ENCODE results near the gene DYNLL1.
A peak's percentile ranks its signal among the peaks of the same experiment; 100 is the strongest.
"Not testable (repeated sequence)": the region's sequence is repeated elsewhere in the genome, so short reads cannot be mapped to it uniquely, and the experiment has no call there.

The DYNLL1 gene

DNA sequence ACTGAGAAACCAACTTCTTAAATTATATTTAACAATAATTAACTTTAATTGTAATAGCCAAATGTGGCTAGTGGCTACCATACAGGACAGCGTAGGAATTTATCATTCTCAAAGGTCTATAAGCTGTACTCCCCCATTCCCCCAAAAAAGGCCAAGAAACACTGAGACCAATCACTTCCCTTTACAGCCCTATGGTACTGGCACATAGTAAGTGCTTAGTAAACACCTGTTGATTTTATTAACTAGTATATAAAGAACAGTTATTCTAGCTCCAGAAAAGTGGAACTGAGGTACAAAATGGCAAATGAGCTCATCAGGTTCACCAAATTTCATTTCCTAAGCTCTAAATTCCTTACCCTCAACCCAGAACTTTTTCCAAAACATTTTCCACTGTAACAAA is 20.3 kb upstream of the DYNLL1 start:
- no peak for DNase-seq

DNA sequence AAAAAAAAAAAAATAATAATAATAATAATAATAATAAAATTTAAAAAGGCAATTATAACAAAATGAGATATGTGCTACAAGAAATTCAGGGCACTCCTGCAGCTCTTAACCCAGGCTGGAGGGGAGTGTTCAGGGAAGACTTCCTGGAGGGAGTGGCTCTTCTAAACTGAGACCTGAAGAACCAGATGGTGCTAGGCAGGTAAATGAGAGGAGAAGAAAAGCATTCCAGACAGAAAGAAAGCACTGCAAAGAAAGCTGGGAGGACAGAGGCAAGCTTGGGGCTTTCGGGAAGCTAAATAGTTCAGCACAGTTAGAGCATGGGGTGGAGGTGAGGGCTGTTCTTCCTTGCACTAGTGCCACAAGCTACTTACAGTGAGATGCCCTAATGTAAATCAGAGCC is 16.5 kb upstream of the DYNLL1 start:
- no peak for DNase-seq

GRCh38 chr12:120480211-120480610 is 15.7 kb upstream of the DYNLL1 start:
- no peak for DNase-seq

GRCh38 chr12:120481022-120481767 is 14.7 kb upstream of the DYNLL1 start:
- no peak for DNase-seq

DNA sequence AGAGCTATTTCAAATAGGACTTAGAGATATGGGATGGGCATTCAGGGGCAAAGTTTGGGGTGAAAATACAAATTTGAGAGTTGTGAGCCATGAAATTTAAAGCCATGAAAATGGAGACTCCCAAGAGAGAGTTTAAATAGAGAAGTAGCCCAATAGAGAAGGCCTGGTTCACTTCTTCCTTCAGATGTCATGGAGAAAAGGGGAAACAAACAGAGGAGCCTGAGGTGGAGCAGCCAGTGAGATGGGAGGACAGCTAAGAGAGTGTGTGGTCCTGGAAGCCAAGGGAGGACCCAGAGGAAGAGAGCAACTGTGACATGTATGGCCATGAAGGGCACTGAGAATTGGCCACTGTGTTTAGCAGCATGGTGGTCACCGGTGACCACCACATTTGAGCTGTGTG is 12.3 kb upstream of the DYNLL1 start:
- DNase-seq: no peak

DNA sequence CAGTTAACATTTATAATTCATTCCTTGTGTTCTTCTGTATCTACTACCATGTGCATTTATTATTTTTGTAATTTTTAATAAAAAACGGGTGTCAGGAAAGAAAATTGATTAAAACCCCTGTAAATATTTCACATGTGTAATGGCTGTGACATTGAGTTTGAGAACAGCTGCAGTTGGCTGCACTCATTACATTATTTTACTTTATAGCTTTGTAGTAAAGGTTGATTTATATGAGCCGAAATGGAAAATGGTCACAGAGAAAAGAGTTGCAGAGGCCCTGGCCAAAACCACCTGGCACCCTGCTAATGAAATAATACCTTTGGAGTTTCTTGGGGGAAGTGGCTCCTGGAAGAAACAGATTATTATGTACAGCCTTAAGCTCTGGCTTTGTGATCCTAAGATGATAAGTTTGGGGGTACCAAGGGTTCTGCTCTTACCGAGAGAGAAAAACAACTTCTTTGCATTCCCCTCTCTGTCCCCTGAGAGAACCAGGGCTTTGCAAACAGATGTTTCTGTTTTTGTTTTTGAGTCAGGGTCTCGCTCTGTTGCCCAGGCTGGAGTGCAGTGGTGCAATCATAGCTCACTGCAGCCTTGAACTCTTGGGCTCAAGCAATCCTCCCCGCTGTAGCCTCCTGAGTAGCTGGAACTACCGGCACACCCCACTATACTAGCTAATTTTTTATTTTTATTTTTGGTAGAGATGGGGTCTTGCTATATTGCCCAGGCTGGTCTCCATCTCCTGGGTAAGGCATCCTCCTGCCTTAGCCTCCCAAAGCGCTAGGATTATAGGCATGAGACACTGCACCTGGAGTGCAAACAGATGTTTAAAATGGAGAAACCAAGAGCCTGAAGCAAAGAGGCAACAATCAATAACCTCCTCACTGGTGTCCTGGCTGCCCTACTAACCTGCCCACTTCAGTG is 9.7 kb upstream of the DYNLL1 start:
- DNase-seq: no peak

- DNase-seq: not testable (repeated sequence)
These were observed 8.4 kb upstream of the DYNLL1 start for GRCh38 chr12:120487552-120487951.

DNA sequence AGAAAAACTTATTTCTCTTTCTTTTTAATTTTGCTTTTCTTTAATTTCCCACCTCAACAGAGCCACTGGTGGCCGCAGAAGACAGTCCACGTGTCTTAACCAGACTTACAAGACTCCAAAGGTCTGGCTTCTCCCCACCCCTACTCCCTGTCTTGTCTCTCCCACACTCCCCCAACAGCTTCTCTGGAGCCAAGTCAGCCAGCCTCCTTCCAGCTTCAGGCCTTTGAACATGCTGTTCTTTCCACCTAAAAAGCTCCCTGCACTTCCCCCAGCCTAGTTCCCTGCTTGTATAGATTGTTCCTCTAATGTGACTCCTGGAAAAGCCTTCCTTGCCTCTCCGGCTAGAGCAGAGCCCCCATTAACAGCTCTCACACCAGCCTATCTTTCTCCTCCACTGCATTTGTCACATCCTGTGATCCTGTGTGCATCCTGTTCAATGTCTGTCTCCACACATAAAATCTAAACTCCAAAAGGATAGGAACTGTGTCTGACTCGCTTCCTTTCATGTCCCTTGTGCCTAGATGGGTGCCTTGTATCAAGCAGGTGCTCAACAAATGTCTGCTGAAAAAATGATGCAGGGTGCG is 7.8 kb upstream of the DYNLL1 start:
- DNase-seq: no peak

- DNase-seq: no peak
These were observed 6.9 kb upstream of the DYNLL1 start for GRCh38 chr12:120489018-120489417.

GRCh38 chr12:120490325-120490724 is 5.6 kb upstream of the DYNLL1 start:
- no peak for DNase-seq

DNA sequence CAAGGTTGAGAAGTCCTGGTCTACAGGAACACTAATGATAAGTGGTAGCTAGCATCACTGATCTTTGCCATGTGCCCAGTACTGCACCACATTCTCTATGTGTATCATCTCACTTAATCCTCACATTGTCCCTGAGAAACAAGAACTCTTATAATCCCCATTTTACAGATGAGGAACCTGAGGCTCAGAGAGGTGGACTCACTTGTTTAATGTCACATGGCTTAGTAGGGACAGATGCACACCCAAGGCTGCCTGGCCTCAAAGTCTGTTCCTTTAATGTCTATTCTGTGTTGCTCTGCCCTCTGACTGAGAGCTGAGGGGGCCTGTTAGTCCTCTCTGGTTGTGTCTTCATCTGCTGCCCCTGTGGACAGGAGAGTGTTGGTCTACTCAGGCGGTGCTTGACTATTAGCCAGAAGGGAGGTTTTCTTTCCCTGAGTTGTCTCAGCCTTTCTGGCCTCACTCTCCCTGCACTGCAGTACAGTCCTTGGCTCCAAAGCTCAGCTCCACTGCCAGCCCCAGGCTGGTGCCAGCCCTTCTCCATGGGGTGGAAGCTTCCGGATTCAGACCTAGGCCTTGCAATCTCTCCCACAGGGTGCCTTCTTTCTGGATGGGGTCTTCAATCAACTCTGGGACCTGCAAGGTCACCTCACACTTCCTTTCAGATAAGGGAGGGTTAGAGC is 4.9 kb upstream of the DYNLL1 start:
- DNase-seq: no peak

DNA sequence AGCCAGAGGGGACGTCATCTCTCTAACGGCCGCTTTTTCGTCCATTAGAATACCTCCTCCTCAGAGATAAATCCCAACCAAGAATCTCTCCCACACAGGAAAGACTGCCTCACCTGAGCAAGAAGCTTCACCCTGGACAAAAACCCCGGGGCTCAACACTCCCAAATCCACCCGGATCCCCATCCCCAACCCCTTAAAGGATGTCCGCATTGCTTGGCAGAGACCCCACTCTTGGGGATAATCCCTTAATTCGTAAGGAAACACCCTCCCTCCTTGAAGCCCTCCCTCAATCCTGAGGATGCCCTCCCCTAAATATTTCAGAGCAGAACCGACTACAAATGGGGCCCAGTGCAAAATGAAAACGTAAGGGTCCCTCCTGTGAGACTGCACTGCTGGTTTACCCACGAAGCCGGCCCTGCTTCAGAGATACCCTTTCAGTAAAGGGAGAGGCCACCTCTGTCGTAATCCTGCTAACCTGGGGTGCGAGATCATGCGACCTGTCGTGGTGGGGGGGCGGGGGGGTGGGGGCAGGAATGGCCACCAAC is 655 bp upstream of the DYNLL1 start:
- no peak for DNase-seq

DNA sequence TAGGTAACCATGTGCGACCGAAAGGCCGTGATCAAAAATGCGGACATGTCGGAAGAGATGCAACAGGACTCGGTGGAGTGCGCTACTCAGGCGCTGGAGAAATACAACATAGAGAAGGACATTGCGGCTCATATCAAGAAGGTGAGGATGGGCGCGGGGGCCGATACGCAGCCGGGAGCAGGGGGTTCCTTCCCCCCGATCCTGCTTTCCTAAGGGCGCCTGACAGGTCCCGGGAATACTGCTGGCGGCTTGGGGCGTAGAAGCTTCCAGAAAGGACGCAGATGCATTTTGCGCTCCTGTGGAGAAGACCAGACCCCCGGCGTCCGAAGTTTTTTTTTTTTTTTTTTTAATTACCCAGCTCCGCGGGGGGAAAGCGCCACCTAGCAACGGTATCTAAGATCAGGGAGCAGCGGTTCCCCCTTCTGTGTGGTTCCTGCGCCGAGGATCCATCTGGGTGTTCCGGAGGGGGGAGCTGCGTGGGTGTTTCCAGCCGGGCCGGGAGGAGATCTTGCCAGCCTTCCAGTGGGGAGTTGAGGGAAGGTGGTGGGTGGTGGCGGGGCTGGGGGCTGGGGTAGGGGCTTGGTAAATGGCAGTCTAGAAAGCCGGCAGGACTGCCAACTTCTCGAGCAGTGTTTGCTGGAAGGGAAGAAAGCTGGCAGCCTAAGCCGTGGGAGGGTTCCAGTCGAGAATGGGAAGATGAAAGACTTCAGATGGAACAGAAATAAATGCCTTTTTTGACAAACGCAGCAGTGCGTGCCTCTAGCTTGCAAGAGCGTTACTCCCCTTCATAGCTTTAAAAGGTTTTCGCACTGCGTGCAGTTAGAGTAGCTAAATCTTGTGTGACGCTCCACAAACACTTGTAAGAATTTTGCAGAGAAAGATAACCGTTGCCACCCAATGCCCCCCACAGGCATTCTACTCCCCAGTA is 764 bp downstream of the DYNLL1 start:
- peak; percentile 44 for DNase-seq

GRCh38 chr12:120497524-120498150 is 1.7 kb downstream of the DYNLL1 start:
- no peak for DNase-seq

GRCh38 chr12:120498870-120499515 is 3.1 kb downstream of the DYNLL1 start:
- DNase-seq: no peak

GRCh38 chr12:120500581-120500980 is 4.7 kb downstream of the DYNLL1 start:
- no peak for DNase-seq

GRCh38 chr12:120504587-120504986 is 8.7 kb downstream of the DYNLL1 start:
- no peak for DNase-seq

DNA sequence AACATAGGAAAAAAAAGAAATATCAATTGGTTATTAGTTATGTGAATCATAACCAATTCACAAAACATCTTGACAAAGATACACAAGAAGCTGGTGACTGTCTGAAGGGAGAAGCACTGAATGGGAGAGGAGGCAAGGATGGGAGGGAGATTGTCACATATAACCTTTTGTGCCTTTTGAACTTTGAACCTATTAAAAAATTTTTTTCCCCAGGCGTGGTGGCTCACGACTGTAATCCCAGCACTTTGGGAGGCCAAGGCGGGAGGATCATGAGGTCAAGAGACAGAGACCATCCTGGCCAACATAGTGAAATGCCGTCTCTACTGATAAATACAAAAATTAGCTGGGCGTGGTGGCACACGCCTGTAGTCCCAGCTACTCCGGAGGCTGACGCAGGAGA is 12.6 kb downstream of the DYNLL1 start:
- no peak for DNase-seq

DNA sequence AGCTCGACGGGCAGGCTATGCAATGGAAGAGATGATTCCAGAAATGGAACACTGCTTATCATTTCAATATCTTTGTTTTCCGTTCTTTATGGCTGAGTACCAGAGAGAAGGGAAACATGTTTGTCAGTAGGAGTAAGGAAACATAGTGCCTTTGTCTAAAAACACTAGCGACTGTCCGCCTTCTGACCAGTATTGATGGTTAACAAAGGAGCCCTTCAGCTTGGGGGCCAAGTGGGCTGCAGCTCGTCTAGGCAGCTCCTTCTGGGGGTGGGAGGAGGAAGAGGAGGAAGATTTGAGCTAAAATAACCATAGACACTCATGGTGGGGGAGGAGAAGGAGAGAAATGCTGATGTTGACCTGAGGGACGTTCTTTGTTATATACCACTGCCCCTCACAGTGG is 18.1 kb downstream of the DYNLL1 start:
- no peak for DNase-seq

- DNase-seq: no peak
These were observed 19.6 kb downstream of the DYNLL1 start for GRCh38 chr12:120515496-120515895.

- DNase-seq: not testable (repeated sequence)
These were observed 23.4 kb downstream of the DYNLL1 start for GRCh38 chr12:120519324-120519723.
